HG03354 (cell line): ENCODE results near the gene CAMKMT.
"Not testable (repeated sequence)": the region's sequence is repeated elsewhere in the genome, so short reads cannot be mapped to it uniquely, and the experiment has no call there.

ENCODE experiments used
- ATAC-seq: cut with Tn5 transposase; IDR thresholded peaks from one replicate; pipeline ENCODE4 v1.9.1; 2021; ENCODE audit warnings: mild to moderate bottlenecking; ENCODE audit not compliant: unreplicated experiment, poor library complexity, severe bottlenecking

The CAMKMT gene

GRCh38 chr2:44572196-44572900 lies 210.6 kb downstream of the CAMKMT start:
- ATAC-seq, result peak; percentile 72

- ATAC-seq, result no peak
Measured at GRCh38 chr2:44573996-44574395, 212.2 kb downstream of the CAMKMT start.

- ATAC-seq, result peak; percentile 60
Measured at GRCh38 chr2:44578471-44579093, 216.8 kb downstream of the CAMKMT start.

- ATAC-seq, result no peak
Measured at GRCh38 chr2:44579115-44579836, 217.5 kb downstream of the CAMKMT start.

GRCh38 chr2:44579837-44580230 lies 218.1 kb downstream of the CAMKMT start:
- no peak for ATAC-seq

- no peak for ATAC-seq
Measured at GRCh38 chr2:44580875-44581515, 219.2 kb downstream of the CAMKMT start.

DNA sequence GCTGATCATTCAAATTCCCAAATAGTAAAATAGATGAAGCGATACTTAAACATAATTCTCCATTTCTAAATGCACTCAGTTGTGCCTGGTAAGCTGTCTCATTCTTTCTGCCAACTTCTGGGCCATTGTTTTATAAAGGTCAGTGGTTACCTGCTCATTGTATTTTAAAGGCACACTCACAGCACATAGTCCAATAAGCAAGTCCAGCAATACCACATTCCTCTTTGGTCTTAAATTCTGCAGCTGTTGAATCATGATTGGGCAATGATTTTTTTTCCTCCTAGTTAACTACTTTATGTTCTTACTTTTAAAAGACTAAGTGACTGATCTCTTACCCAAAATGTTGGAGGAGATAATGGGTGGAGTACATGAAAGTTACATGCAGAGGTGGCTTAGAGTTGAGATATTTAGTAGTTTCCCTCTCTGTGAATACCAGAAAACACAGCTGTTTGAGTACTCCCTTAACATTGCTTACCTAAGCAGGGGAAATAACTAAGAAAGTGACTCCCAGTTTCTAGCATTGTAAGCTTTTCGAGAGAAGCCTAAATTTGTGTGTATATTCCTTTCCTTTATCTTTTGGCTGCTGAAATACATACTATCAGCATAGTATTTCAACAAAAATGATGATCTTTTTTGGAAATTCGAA lies 220.7 kb downstream of the CAMKMT start:
- no peak for ATAC-seq

GRCh38 chr2:44595615-44596014 lies 233.9 kb downstream of the CAMKMT start:
- ATAC-seq, result not testable (repeated sequence)

GRCh38 chr2:44596537-44597320 lies 235.0 kb downstream of the CAMKMT start:
- ATAC-seq, result no peak

DNA sequence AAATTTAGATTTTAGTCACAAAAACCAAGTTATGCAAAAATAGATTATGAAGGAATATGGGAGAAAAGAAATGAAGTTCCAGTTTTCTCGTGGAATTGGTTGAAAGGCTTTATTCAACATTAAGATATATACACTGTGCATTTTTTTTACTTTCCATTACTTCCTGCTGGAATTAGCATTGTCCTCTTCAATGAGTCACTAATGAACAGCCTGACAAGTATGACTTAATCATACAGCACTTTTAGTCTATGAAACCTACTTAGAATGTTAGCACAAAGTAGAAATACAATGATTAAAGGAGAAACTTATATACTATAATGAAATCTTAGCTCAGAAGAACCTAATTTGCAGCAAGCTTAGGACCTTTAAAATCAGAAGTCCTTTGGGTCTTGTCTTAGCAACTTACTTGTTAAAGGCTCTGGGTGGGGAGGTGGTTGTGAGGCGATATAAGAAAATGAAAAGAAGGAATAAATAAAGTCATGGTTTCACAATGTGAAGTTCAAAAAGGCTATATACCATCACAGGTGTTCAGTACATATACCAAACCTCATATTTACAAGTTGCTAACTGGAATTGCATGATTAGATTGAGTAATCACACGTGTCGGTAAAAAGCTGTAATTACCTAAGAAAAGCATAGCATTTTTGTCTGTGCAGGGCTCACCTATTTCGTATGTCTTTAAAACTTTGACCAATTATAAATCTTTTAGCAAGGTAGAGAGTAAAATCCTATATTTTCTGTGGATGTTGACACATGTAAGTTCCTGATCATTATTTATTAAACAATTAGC lies 236.8 kb downstream of the CAMKMT start:
- no peak for ATAC-seq

DNA sequence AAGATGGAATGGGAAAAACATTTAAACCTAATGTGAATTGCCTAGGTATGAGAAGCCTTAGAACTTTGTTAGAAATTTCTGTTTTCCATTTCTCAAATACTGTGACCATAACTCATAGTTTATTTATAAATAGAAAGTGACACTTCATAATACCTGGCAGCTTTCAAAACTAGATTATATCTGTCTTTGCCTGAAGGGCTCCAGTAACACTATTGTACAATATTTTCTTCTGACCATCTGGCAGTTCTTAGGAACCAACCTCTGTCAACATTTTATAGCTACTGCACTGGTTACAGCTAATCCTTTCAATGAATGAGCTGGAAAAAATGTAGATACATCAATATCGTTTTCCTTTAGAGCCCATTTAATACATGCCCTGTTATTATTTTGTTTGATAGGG lies 237.4 kb downstream of the CAMKMT start:
- no peak for ATAC-seq

DNA sequence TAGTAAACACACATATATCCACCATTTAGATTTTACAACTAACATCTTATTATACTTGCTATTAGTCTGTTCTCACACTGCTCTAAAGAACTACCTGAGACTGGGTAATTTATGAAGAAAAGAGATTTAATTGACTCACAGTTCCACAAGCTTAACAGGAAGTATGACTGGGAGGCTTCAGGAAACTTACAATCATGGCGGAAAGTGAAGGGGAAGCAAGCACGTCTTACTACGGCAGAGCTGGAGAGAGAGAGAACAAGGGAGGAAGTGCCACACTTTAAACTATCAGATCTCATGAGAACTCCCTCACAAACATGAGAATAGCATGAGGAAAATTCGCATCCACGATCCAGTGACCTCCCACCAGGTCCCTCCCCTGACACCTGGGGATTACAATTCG lies 240.7 kb downstream of the CAMKMT start:
- no peak for ATAC-seq

DNA sequence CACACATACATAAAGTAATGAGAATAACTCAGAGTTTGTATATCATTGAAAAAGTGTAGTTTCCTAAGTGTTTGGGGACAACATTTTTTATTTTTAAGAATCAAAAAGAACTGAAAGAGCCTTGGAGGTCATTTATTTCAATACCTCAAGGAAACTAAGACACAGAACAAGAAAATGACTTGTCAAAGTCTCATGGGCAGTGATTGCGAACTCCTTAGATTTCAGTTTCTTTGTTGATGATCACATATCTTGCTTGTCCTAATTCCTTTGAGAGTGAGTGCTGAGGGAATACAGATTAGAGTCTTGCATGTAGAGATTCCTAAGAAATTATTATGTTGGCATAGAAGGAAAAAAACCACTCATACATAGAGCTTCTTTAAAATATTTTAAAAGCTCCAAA lies 243.8 kb downstream of the CAMKMT start:
- no peak for ATAC-seq

DNA sequence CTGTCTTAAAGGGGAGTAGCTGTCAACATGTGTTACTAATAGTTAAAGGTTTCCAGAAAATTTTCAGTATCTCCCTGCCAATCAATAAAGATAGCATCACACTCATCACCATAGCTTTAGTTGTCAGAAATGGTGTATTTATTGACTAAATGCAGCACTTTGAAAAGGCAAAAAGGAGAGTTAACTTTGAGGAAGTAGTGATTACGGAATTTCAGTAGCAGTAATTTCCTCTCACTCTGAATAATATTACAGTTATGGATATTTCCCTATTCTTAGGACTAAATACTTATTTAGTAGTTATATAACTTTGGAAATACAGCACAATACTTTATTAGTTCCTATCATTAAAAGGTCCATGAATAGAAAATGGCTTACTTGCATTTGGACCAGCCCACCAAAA lies 250.5 kb downstream of the CAMKMT start:
- no peak for ATAC-seq

GRCh38 chr2:44614940-44615339 lies 253.2 kb downstream of the CAMKMT start:
- no peak for ATAC-seq

GRCh38 chr2:44615950-44616518 lies 254.3 kb downstream of the CAMKMT start:
- no peak for ATAC-seq

- peak; percentile 75 for ATAC-seq
Measured at GRCh38 chr2:44616667-44617155, 255.0 kb downstream of the CAMKMT start.
